Erythroblast (primary cell): ENCODE measurements around the gene FABP1.

Experiments used
- GATA1 ChIP-seq: IDR thresholded peaks from 2 replicates; pipeline ENCODE4 v1.6.1; 2011; ENCODE audit warnings: low read depth, mild to moderate bottlenecking, control low read depth, low read length, moderate library complexity
- POLR2A ChIP-seq: IDR thresholded peaks from 2 replicates; pipeline ENCODE4 v1.6.1; 2011; ENCODE audit warnings: mild to moderate bottlenecking, low read length

- TF ChIP-seq POLR2A (no peak), GATA1 (no peak)
Observed at GRCh38 chr2:88121678-88122077, 6.2 kb downstream of the FABP1 start.
